D341Med (cell line): ENCODE data around the gene IGSF3.

ENCODE experiments used
- DNase-seq: peaks from one replicate; pipeline ENCODE4 v3.0.0; 2012; ENCODE audit warnings: low spot score

The IGSF3 gene

GRCh38 chr1:116667575-116668105, at the start of gene IGSF3:
Gene IGSF3, minus strand, starts transcription at chr1:116667733. Its CDS starts 1,407 bp downstream, at chr1:116666326.
- peak; percentile 72 for DNase-seq

- DNase-seq: no peak
Observed at GRCh38 chr1:116717318-116717717, 49.8 kb upstream of the IGSF3 start.

GRCh38 chr1:116716391-116716790, 48.9 kb upstream of the IGSF3 start:
- no peak for DNase-seq

- no peak for DNase-seq
Observed at GRCh38 chr1:116713474-116713873, 45.9 kb upstream of the IGSF3 start.

GRCh38 chr1:116712510-116712909, 45.0 kb upstream of the IGSF3 start:
- DNase-seq: no peak

GRCh38 chr1:116711263-116711840, 43.8 kb upstream of the IGSF3 start:
- no peak for DNase-seq

- no peak for DNase-seq
Observed at GRCh38 chr1:116710420-116711262, 43.1 kb upstream of the IGSF3 start.

- no peak for DNase-seq
Observed at GRCh38 chr1:116709666-116710167, 42.2 kb upstream of the IGSF3 start.

- no peak for DNase-seq
Observed at GRCh38 chr1:116708255-116708900, 40.8 kb upstream of the IGSF3 start.

- no peak for DNase-seq
Observed at GRCh38 chr1:116706841-116707240, 39.3 kb upstream of the IGSF3 start.

GRCh38 chr1:116706123-116706522, 38.6 kb upstream of the IGSF3 start:
- DNase-seq: no peak

GRCh38 chr1:116704278-116704677, 36.7 kb upstream of the IGSF3 start:
- no peak for DNase-seq

- no peak for DNase-seq
Observed at GRCh38 chr1:116699605-116700004, 32.1 kb upstream of the IGSF3 start.

GRCh38 chr1:116698244-116698595, 30.7 kb upstream of the IGSF3 start:
- DNase-seq: no peak

GRCh38 chr1:116697548-116698243, 30.2 kb upstream of the IGSF3 start:
- no peak for DNase-seq

GRCh38 chr1:116694524-116694923, 27.0 kb upstream of the IGSF3 start:
- no peak for DNase-seq

GRCh38 chr1:116693759-116694480, 26.4 kb upstream of the IGSF3 start:
- DNase-seq: no peak

GRCh38 chr1:116692879-116693278, 25.3 kb upstream of the IGSF3 start:
- DNase-seq: no peak

- no peak for DNase-seq
Observed at GRCh38 chr1:116690849-116691406, 23.4 kb upstream of the IGSF3 start.

GRCh38 chr1:116690396-116690848, 22.9 kb upstream of the IGSF3 start:
- no peak for DNase-seq
